Measurements from ENCODE around the gene STRADA. TPM values are rescaled to one million over a fixed set of nuclear protein-coding genes. Genes with fewer than 3 reads are reported as not detected.
"Not testable (repeated sequence)": the region's sequence is repeated elsewhere in the genome, so short reads cannot be mapped to it uniquely, and the experiment has no call there.

Gene STRADA
- total RNA-seq, 2 donors from 2014 or later: 71.7 to 77.7 TPM

DNA sequence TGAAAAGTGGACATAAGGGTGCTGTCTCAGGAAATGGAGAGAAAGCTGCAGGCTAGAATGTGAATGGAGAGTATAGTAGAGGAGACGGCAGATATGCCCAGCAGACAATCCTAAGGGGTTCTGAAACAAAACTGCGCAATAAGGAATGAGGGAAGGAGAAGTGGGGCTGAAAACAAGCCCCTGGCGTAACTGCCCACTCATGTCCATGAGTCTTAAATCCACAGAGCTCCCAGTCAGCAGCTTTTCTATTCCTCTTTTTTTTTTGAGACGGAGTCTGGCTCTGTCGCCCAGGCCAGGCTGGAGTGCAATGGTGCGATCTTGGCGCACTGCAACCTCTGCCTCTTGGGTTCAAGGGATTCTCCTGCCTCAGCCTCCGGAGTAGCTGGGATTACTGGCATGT lies 5.9 kb downstream of the STRADA start:
- no peaks in the 10 kb centered on the region for H3K9me3 Mint-ChIP-seq
- no peak overlapping the region for H3K27ac Mint-ChIP-seq
- peaks cover 2% of the 10 kb centered on the region in 2 donors for H3K36me3 Mint-ChIP-seq (ENCODE audit: insufficient read depth in 2 of 2)
- no peak overlapping the region for H3K4me3 Mint-ChIP-seq
- no peak for DNase-seq
- H3K27me3 Mint-ChIP-seq (ENCODE audit: low read depth): no peaks in the 10 kb centered on the region
- no peak for ATAC-seq (replicated peaks in 1 of 2)
- peaks cover 7% of the 10 kb centered on the region for H3K4me1 Mint-ChIP-seq (ENCODE audit: low read depth)

DNA sequence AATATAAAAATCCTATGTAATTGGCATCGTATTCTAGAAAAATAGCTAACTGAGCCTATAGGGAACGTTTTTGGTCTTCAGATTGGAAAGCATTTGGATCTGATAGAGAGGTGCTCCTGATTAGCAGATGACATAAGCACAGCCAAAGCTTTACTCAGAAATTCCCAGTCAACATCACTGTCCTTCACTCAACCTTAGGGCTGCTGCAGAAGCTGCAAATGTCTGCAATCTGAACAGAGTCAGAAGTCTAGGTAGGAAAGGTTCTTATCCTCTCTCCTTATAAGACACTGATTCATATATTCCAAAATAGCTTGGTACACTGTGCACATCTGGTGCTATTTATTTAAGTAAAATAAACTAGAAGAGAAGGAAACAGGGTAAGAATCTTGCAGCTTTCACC lies 19.2 kb downstream of the STRADA start:
- no peaks in the 10 kb centered on the region for H3K4me1 Mint-ChIP-seq (ENCODE audit: low read depth)
- no peak overlapping the region for H3K4me3 Mint-ChIP-seq
- no peak for DNase-seq
- peak overlapping the region; percentile 57 for H3K27ac Mint-ChIP-seq
- H3K36me3 Mint-ChIP-seq (ENCODE audit: insufficient read depth in 2 of 2): peaks cover 0 to 11% of the 10 kb centered on the region in 2 donors
- H3K9me3 Mint-ChIP-seq: no peaks in the 10 kb centered on the region
- H3K27me3 Mint-ChIP-seq (ENCODE audit: low read depth): no peaks in the 10 kb centered on the region
- no peak for ATAC-seq (replicated peaks in 1 of 2)

DNA sequence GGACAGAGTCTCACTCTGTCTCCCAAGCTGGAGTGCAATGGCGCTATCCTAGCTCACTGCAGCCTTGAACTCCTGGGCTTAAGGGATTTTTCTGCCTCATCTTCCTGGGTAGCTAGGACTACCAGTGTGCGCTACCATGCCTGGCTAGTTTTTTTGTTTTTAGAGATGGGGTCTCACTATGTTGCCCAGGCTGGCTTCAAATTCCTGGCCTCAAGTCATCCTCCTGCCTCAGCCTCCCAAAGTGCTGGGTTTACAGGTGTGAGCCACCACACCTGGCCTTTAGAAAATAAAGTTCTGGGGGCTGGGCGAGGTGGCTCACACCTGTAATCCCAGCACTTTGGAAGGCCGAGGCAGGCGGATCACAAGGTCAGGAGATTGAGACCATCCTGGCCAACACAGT lies 21.4 kb downstream of the STRADA start:
- not testable (repeated sequence) for H3K36me3 Mint-ChIP-seq (ENCODE audit: insufficient read depth in 2 of 2); H3K9me3 Mint-ChIP-seq

DNA sequence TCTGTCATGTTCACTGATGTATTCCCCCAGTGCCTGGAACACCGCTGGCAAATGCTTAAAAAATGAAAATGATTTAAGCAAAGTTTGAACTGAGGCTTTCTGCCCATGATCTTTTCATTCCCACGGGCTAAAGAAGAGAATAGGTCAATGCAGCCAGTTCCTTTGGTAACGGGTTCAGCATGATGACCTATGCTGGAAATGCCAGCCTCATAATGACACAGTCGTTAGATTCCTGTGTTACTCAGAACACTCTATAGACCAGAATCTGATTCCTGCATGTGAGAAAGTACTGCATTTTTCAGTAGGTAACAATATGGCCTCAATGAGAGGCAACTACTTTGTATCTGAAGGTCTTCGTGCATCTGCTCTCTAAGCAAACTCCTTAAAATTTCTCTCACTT lies 22.6 kb downstream of the STRADA start:
- Mint-ChIP-seq H3K9me3 (no peaks in the 10 kb centered on the region), H3K4me3 (no peak overlapping the region), H3K4me1 (ENCODE audit: low read depth) (no peaks in the 10 kb centered on the region), H3K27ac (peak overlapping the region; percentile 1), H3K36me3 (ENCODE audit: insufficient read depth in 2 of 2) (peaks cover 0 to 3% of the 10 kb centered on the region in 2 donors), H3K27me3 (ENCODE audit: low read depth) (no peaks in the 10 kb centered on the region)
- DNase-seq (no peak), ATAC-seq (replicated peaks in 1 of 2) (no peak)

More for the DNA sequence above, 21.4 kb downstream of the STRADA start:
- ATAC-seq (replicated peaks in 1 of 2); H3K27me3 Mint-ChIP-seq (ENCODE audit: low read depth); H3K4me3 Mint-ChIP-seq; H3K4me1 Mint-ChIP-seq (ENCODE audit: low read depth); DNase-seq; H3K27ac Mint-ChIP-seq: not testable (repeated sequence)

DNA sequence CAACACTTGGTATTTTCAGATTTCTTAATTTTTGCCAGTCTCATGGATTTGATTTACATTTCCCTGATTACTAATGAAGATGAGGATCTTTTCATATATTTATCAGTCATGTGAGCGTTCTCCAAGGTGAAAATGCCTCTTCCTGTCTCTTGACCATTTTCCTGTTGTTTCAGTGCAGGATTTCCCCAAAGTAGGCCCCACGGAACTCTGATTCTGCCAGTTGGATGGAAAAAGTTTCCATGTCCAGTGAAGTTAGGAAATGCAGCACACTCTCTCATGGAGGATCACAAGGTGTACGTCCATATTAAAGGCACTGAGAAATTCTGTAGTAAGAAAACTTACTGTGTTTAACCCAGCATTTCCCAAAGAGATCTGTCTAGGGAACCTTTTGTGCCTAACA lies 25.2 kb downstream of the STRADA start:
- Mint-ChIP-seq H3K4me1 (ENCODE audit: low read depth) (no peaks in the 10 kb centered on the region), H3K4me3 (no peak overlapping the region), H3K9me3 (no peaks in the 10 kb centered on the region), H3K27ac (peak overlapping the region; percentile 90), H3K27me3 (ENCODE audit: low read depth) (no peaks in the 10 kb centered on the region), H3K36me3 (ENCODE audit: insufficient read depth in 2 of 2) (peaks cover 0 to 3% of the 10 kb centered on the region in 2 donors)
- ATAC-seq (replicated peaks in 1 of 2) (no peak), DNase-seq (no peak)

DNA sequence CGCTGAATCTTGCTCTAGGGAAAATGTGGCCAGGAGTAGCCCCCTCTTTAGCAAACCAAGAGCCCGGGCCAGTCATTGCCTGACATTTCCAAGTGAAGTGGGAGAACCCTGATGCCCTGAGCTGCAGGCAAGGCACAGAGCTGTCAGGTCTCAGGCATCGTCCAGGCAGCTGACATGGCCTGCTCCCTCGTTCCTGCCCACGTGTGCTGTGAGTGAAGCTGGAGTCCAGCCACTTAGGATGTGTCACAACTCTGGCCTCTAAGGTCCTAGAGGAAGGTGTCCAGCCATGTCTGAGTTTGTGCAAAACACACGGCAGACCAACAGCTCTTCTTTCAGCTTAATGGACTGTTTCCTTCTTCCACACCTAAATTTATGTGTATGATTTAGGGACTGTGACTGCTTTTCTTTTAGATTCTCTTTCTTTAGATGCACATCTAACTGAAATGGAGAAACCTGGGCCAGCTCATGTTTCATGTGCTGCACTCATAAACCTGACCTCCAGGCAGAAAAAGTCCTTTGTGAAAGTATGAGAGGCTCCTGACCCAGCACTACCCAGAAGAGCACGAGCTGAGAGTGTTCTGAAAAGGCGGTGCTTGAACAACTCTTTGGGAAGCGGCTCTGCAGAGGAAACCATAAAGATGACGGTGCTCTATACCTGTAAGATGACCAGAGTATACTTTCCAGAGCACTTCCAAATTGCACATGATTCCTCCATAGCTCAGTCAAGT lies 26.9 kb downstream of the STRADA start:
- Mint-ChIP-seq H3K36me3 (ENCODE audit: insufficient read depth in 2 of 2) (peaks cover 0 to 5% of the 10 kb centered on the region in 2 donors), H3K27me3 (ENCODE audit: low read depth) (no peaks in the 10 kb centered on the region), H3K9me3 (no peaks in the 10 kb centered on the region), H3K4me3 (no peak overlapping the region), H3K27ac (no peak overlapping the region), H3K4me1 (ENCODE audit: low read depth) (peaks cover 9% of the 10 kb centered on the region)
- DNase-seq (no peak), ATAC-seq (replicated peaks in 1 of 2) (no peak)

DNA sequence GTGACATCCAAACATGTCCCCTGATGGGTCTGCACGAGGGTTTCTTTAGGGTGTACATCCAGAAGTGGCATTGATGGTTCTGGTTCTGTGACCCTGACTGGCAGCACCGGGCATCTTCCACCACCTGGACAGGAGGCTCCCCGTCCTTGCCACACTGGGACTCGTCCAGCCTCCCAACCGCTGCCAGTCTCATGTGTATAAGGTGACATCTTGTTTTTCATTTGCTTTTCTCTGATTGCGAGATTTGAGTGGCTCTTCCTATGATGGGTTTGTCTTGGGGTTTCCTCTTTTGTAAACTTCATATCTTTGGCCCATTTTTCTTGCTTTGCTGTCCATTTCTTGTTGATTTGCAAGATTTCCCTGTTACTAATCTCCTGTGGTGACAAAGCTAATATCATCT lies 32.5 kb downstream of the STRADA start:
- ATAC-seq (replicated peaks in 1 of 2) (no peak), DNase-seq (no peak)
- Mint-ChIP-seq H3K9me3 (no peaks in the 10 kb centered on the region), H3K4me3 (no peak overlapping the region), H3K27me3 (ENCODE audit: low read depth) (no peaks in the 10 kb centered on the region), H3K36me3 (ENCODE audit: insufficient read depth in 2 of 2) (peaks cover 7 to 15% of the 10 kb centered on the region in 2 donors), H3K27ac (peak overlapping the region; percentile 71), H3K4me1 (ENCODE audit: low read depth) (peaks cover 55% of the 10 kb centered on the region)

DNA sequence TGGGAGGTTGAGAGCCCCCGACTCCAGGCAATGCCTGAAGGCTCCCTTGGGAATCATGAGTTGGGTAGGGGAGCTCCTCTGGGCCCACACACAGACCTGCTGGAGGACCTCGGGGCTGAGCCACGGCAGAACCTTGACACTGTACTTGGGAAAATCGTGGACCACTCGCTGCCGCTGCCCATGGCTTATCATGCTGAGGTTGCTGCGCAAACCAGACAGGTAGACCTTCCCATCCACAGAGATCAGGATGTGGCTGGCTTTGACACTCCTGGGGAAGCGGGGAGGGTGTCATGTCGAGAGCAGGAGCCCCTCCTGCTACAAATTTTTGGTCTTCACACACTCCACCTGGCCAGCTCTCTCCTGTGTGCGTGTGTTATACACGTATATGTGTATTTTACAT lies 34.4 kb downstream of the STRADA start:
- ATAC-seq (replicated peaks in 1 of 2) (no peak), DNase-seq (no peak)
- Mint-ChIP-seq H3K9me3 (no peaks in the 10 kb centered on the region), H3K36me3 (ENCODE audit: insufficient read depth in 2 of 2) (peaks cover 10 to 15% of the 10 kb centered on the region in 2 donors), H3K27ac (peak overlapping the region; percentile 46), H3K4me3 (no peak overlapping the region), H3K27me3 (ENCODE audit: low read depth) (no peaks in the 10 kb centered on the region), H3K4me1 (ENCODE audit: low read depth) (peaks cover 74% of the 10 kb centered on the region)

DNA sequence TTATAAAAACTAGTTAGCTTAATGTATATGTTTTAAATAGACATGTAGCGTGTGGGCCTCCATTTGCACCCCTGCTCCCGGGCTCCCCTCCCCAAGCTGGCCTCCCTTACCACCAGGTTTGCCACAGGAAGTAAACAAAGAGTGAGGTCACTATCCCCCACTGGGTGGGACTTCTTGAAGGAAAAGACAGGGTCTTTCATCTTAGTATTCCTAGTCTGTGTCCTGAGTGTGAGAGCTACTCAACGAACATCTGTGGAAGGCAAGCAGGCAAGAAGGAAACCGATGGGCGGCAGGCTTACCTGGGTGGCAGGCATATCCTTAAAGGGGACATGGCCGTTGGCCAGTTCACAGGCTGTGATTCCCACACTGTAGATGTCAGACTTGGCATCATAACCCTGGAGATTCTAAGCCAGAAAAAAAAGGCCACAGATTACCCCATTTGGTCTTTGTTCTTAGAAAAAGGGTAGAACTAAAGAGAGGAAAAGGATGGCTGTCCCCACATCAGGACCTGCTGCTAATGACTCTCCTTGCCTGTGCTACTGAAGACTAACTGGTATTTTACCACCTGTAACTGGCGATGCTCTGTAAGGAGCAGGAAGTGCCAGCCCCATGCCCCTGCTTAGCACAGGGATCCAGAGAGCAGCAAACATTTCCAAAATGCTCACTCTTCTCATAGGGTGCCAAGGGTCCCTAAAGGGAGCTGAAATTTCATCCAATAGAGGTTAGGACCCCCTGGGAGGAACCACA lies 35.1 kb downstream of the STRADA start:
- Mint-ChIP-seq H3K4me1 (ENCODE audit: low read depth) (peaks cover 81% of the 10 kb centered on the region), H3K36me3 (ENCODE audit: insufficient read depth in 2 of 2) (peaks cover 10 to 15% of the 10 kb centered on the region in 2 donors)
- no peak for DNase-seq

DNA sequence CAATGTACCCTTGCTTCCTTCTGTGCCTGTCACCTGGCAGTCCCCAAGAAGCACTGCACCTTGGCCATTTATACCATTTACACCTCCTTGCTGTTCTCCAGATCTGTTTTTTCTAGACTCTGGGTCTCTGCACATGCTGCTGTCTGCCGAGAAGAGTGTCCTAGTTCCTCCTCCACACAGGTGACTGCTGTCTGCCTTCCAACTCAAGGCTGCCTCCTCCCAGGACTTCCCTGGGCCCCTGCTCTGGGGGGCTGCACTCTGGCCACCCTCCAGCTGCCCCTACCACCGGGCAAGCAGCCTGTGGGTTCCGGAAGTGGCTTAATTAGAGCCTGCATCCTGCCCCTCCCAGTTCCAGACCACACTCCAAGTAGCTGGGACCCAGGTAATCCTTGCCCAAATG lies 35.9 kb downstream of the STRADA start:
- H3K4me3 Mint-ChIP-seq: peak overlapping the region in 1 of 2 donors; percentile 22
- H3K27ac Mint-ChIP-seq: peak overlapping the region; percentile 32
- H3K9me3 Mint-ChIP-seq: no peaks in the 10 kb centered on the region
- peaks cover 10 to 18% of the 10 kb centered on the region in 2 donors for H3K36me3 Mint-ChIP-seq (ENCODE audit: insufficient read depth in 2 of 2)
- DNase-seq (no peak), ATAC-seq (replicated peaks in 1 of 2) (no peak)
- H3K27me3 Mint-ChIP-seq (ENCODE audit: low read depth): no peaks in the 10 kb centered on the region
- peaks cover 85% of the 10 kb centered on the region for H3K4me1 Mint-ChIP-seq (ENCODE audit: low read depth)

More for the DNA sequence above, 35.1 kb downstream of the STRADA start:
- Mint-ChIP-seq H3K27ac (peak overlapping the region; percentile 97), H3K9me3 (no peaks in the 10 kb centered on the region), H3K4me3 (peak overlapping the region; percentile 22 to 75), H3K27me3 (ENCODE audit: low read depth) (no peaks in the 10 kb centered on the region)
- ATAC-seq (replicated peaks in 1 of 2): no peak

DNA sequence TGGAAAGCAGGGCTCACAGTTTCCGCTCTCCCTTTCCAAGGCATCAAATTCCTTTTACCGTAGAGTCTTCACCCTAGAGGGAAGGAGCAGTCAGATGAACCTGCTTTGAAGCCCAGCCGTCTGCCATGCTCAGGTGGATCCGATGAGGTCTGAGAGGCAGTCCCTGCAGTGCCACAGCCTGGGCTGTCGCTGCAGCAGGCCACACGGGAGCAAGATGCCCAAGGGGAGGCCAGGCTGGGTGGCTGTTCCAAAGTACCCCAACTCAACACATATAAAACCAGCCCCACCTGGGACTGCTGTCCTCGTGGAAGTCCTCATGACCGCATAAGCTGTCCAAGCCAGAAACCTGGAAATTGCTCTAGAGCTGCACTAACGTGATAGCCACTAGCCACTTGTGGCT lies 36.8 kb downstream of the STRADA start:
- no peak overlapping the region for H3K27ac Mint-ChIP-seq
- H3K4me3 Mint-ChIP-seq: no peak overlapping the region
- no peak for ATAC-seq (replicated peaks in 1 of 2)
- peaks cover 79% of the 10 kb centered on the region for H3K4me1 Mint-ChIP-seq (ENCODE audit: low read depth)
- DNase-seq: no peak
- H3K9me3 Mint-ChIP-seq: no peaks in the 10 kb centered on the region
- H3K27me3 Mint-ChIP-seq (ENCODE audit: low read depth): no peaks in the 10 kb centered on the region
- H3K36me3 Mint-ChIP-seq (ENCODE audit: insufficient read depth in 2 of 2): peaks cover 10 to 17% of the 10 kb centered on the region in 2 donors

DNA sequence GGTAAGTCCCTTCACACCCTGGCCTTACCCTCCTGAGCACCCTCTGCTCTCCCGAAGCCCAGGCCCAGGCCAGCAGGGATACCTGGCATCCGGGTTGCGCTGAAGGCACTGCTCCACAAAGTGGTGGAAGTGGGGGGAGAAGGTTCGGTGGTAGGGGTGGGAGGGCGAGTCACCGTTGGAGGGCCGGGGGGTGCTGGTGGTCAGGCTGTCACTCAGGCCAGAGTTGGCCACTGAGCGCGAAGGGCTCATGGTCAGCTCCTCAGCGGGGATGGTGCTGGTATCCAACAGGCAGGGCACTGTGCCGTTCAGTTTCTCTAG lies 37.4 kb downstream of the STRADA start:
- Mint-ChIP-seq H3K9me3 (no peaks in the 10 kb centered on the region), H3K4me1 (ENCODE audit: low read depth) (peaks cover 73% of the 10 kb centered on the region), H3K36me3 (ENCODE audit: insufficient read depth in 2 of 2) (peaks cover 9 to 11% of the 10 kb centered on the region in 2 donors), H3K27ac (no peak overlapping the region), H3K4me3 (peak overlapping the region in 1 of 2 donors; percentile 93), H3K27me3 (ENCODE audit: low read depth) (no peaks in the 10 kb centered on the region)
- no peak for DNase-seq
- no peak for ATAC-seq (replicated peaks in 1 of 2)

DNA sequence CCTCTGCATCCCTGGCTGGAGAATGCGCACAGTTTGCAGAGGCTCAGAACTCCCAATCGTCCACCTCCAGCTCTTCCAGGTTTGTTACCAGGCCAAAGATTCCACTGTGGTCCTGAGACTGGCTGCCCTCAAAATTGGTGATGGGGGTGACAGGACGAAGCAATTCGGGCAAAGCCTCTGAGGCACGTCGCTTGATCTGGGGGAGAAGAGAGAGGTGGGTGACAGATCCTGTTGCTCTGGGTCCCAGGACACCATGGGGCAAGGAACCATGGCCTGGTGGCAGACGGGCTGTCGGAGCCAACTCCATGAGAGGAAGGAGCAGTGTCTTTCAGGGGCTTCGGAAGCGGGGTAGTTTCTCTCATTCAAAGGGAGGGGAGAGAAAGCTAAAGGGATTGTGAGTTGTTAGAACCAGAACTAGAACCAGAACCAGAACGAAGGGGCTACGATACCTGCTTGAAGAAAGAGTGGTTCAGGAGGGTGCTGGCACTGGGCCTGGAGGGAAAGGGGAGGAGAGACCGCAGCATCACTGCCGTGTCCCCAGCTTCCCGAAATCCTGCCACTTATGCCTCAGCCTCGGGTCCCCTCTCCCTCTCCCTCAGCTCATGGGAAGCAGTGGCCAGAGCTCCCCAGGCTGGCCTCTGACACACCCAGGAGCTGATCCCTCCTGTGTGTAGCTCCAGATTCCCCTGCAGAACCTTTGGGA lies 37.9 kb downstream of the STRADA start:
- H3K27me3 Mint-ChIP-seq (ENCODE audit: low read depth): no peaks in the 10 kb centered on the region
- H3K4me1 Mint-ChIP-seq (ENCODE audit: low read depth): peaks cover 68% of the 10 kb centered on the region
- H3K36me3 Mint-ChIP-seq (ENCODE audit: insufficient read depth in 2 of 2): peaks cover 5 to 6% of the 10 kb centered on the region in 2 donors
- H3K27ac Mint-ChIP-seq: peak overlapping the region; percentile 57
- no peaks in the 10 kb centered on the region for H3K9me3 Mint-ChIP-seq
- no peak for DNase-seq
- no peak for ATAC-seq (replicated peaks in 1 of 2)
- H3K4me3 Mint-ChIP-seq: peak overlapping the region; percentile 93 to 96

Data from activated T-cell treated with anti-CD3 and anti-CD28 coated beads, Interleukin-2, amount 50 U/mL, for 72 hours (primary cell).